ENCODE results near the gene CMTM2. TPM values are rescaled to one million over a fixed set of nuclear protein-coding genes. Genes with fewer than 3 reads are reported as not detected.
"Not testable (repeated sequence)": the region's sequence is repeated elsewhere in the genome, so short reads cannot be mapped to it uniquely, and the experiment has no call there.

Gene CMTM2
- total RNA-seq, 1 donor from 2014 or later, result not detected

DNA sequence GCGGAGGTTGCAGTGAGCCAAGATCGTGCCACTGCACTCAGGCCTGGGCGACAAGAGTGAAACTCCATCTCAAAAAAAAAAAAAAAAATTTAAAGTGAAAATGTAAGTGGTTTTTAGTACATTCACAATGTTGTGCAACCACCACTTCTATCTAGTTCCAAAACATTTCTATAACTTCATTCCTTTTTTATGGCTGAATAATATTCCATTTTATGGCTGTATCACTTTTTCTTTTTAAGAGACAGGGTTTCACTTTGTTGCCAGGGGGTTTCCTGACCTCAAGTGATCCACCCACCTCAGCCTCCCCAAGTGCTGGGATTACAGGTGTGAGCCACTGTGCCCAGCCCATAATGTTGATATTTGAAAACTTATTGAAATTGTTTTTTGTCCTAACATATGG, 13.6 kb downstream of the CMTM2 start:
- H3K27me3 ChIP-seq, result no peaks in the 10 kb centered on the region
- H3K36me3 ChIP-seq, result no peaks in the 10 kb centered on the region
- no peak overlapping the region for H3K27ac ChIP-seq
- no peak overlapping the region for H3K4me3 ChIP-seq
- intact Hi-C loops (cut with DNase I), result no loop called here
- TF ChIP-seq POLR2A (IDR thresholded peaks at IDR 0.05), result no peak
- no peak for TF ChIP-seq POLR2AphosphoS5 (IDR thresholded peaks at IDR 0.05; ENCODE audit: insufficient read depth in 1 of 2, low read depth in 1 of 2)
- TF ChIP-seq, protein P1, sequence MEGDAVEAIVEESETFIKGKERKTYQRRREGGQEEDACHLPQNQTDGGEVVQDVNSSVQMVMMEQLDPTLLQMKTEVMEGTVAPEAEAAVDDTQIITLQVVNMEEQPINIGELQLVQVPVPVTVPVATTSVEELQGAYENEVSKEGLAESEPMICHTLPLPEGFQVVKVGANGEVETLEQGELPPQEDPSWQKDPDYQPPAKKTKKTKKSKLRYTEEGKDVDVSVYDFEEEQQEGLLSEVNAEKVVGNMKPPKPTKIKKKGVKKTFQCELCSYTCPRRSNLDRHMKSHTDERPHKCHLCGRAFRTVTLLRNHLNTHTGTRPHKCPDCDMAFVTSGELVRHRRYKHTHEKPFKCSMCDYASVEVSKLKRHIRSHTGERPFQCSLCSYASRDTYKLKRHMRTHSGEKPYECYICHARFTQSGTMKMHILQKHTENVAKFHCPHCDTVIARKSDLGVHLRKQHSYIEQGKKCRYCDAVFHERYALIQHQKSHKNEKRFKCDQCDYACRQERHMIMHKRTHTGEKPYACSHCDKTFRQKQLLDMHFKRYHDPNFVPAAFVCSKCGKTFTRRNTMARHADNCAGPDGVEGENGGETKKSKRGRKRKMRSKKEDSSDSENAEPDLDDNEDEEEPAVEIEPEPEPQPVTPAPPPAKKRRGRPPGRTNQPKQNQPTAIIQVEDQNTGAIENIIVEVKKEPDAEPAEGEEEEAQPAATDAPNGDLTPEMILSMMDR (IDR thresholded peaks at IDR 0.05), result no peak
- H3K9me3 ChIP-seq, result no peaks in the 10 kb centered on the region
- no peak for DNase-seq (ENCODE audit: extremely low spot score in 2 of 2)
- H3K4me1 ChIP-seq, result no peaks in the 10 kb centered on the region

DNA sequence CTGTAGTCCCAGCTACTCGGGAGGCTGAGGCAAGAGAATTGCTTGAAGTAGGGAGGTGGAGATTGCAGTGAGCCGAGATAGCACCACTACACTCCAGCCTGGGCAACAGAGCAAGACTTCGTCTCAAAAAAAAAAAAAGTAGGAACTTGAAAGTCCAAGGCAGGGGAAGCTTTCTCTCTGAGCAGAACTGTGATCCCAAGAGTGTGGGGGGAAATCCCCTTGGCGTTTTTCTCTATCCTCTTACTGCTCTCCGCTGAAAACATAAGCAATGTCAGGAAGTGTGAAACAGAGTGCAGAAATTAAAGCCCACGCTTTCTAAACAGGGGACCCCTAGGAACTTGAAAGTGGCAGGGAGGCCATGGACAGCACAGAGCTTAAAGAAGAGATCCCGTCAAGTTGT, 15.5 kb downstream of the CMTM2 start:
- Histone ChIP-seq H3K27ac (no peak overlapping the region), H3K4me1 (no peaks in the 10 kb centered on the region), H3K4me3 (no peak overlapping the region), H3K27me3 (no peaks in the 10 kb centered on the region), H3K9me3 (no peaks in the 10 kb centered on the region), H3K36me3 (no peaks in the 10 kb centered on the region)
- no peak for DNase-seq (ENCODE audit: extremely low spot score in 2 of 2)
- TF ChIP-seq, protein P1 (IDR thresholded peaks at IDR 0.05), result no peak
- TF ChIP-seq POLR2AphosphoS5 (IDR thresholded peaks at IDR 0.05; ENCODE audit: insufficient read depth in 1 of 2, low read depth in 1 of 2), result no peak
- TF ChIP-seq POLR2A (IDR thresholded peaks at IDR 0.05), result no peak
- intact Hi-C loops (cut with DNase I), result no loop called here

DNA sequence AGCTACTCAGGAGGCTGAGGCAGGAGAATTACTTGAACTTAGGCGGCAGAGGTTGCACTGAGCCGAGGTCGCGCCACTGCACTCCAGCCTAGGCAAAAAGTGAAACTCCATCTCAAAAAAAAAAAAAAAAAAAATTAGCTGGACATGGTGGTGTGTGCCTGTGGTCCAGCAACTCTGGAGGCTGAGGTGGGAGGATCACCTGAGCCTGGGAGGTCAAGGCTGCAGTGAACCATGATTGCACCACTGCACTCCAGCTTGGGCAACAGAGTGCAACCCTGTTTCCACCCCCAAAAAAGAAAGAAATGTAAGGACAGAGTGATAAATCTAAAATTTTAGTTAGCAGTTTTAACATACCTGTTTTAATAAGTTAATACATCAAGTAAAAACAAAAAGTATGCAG, 17.3 kb downstream of the CMTM2 start:
- H3K4me3 ChIP-seq; H3K36me3 ChIP-seq; H3K4me1 ChIP-seq; DNase-seq (ENCODE audit: extremely low spot score in 2 of 2); H3K9me3 ChIP-seq; H3K27me3 ChIP-seq; intact Hi-C loops (cut with DNase I); H3K27ac ChIP-seq: not testable (repeated sequence)

DNA sequence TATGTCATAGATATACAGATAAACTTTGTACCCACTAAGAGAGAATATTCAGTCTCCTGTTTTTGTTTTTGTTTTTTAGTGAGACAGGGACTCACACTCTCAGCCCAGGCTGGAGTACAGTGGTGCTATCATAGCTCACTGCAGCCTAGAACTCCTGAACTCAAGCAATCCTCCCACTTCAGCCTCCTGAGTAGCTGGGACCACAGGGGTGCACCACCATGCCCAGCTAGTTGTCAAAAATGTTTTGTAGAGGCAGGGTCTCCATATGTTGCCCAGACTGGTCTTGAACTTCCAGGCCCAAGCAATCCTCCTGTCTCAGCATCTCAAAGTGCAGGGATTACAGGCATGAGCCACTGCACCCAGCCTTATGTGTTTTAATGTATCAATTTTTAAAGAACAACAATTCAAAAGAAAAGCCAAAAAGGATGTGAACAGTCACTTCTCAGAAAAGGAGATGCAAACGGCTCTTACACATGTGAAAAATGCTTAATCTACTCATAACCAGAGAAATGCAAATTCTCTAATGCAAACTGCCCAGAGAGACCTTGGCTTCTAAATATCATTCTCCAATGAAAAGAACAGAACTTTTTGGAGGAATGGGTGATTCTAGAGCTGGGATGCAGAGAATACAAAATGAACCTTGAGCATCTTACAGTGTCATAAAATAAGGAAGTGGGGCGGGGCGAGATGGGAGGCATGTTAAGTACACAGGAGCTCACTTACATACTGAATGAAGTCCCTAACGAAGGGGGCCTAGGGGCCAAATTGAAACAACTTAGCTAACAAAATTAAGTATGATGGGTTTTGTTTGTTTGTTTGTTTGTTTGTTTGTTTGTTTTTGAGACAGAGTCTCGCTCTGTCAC, 18.0 kb downstream of the CMTM2 start:
- H3K4me3 ChIP-seq, result no peak overlapping the region
- no peak overlapping the region for H3K27ac ChIP-seq
- no peaks in the 10 kb centered on the region for H3K4me1 ChIP-seq
- H3K36me3 ChIP-seq, result no peaks in the 10 kb centered on the region
- intact Hi-C loops (cut with DNase I), result no loop called here
- no peaks in the 10 kb centered on the region for H3K27me3 ChIP-seq
- TF ChIP-seq, protein P1 (IDR thresholded peaks at IDR 0.05), result no peak
- TF ChIP-seq POLR2A (IDR thresholded peaks at IDR 0.05), result no peak
- TF ChIP-seq POLR2AphosphoS5 (IDR thresholded peaks at IDR 0.05; ENCODE audit: insufficient read depth in 1 of 2, low read depth in 1 of 2), result no peak
- no peaks in the 10 kb centered on the region for H3K9me3 ChIP-seq
- DNase-seq (ENCODE audit: extremely low spot score in 2 of 2), result no peak

DNA sequence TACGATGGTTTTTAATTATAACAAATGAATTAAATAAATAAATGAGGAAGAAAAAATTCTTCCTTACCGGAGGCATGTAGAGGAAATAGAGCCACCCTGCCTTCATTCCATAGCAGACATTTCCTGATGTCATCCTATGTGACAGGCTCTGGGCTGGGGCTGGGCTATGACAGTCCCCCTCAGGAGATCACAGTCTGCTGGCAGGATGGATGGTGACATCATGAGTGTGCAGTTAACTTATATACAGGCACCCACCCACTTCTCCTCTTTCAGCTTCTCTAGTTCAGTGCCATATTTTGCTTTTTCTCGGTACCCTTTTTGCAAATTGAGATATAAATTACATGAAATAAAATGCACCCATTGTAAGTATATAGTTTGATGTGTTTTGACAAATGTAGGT, 18.8 kb downstream of the CMTM2 start:
- Histone ChIP-seq H3K9me3 (no peaks in the 10 kb centered on the region), H3K27ac (no peak overlapping the region), H3K4me3 (no peak overlapping the region), H3K4me1 (no peaks in the 10 kb centered on the region), H3K36me3 (no peaks in the 10 kb centered on the region), H3K27me3 (no peaks in the 10 kb centered on the region)
- no peak for DNase-seq (ENCODE audit: extremely low spot score in 2 of 2)
- intact Hi-C loops (cut with DNase I), result no loop called here
- TF ChIP-seq POLR2AphosphoS5 (IDR thresholded peaks at IDR 0.05; ENCODE audit: insufficient read depth in 1 of 2, low read depth in 1 of 2) (no peak), POLR2A (IDR thresholded peaks at IDR 0.05) (no peak)
- TF ChIP-seq, protein P1 (IDR thresholded peaks at IDR 0.05), result no peak
